Ishikawa (cell line): ENCODE measurements around the gene MS4A7.

Experiments
- CEBPB ChIP-seq: IDR thresholded peaks from 2 replicates; pipeline ENCODE4 v1.6.1; 2012
- CREB1 ChIP-seq: IDR thresholded peaks from 2 replicates; pipeline ENCODE4 v1.6.1; 2012; ENCODE audit warnings: low read depth
- EGR1 ChIP-seq: IDR thresholded peaks from 2 replicates; pipeline ENCODE4 v1.6.1; 2012
- EP300 ChIP-seq: IDR thresholded peaks from 2 replicates; pipeline ENCODE4 v1.6.1; 2012; ENCODE audit warnings: borderline replicate concordance
- FOXM1 ChIP-seq: IDR thresholded peaks from 2 replicates; pipeline ENCODE4 v1.6.1; 2012; ENCODE audit warnings: low read depth, borderline replicate concordance
- MAX ChIP-seq: IDR thresholded peaks from 2 replicates; pipeline ENCODE4 v1.6.1; 2012
- NFIC ChIP-seq: IDR thresholded peaks from 2 replicates; pipeline ENCODE4 v1.6.1; 2012
- RAD21 ChIP-seq: IDR thresholded peaks from 2 replicates; pipeline ENCODE4 v1.6.1; 2012; ENCODE audit warnings: low read depth
- REST ChIP-seq: IDR thresholded peaks from 2 replicates; pipeline ENCODE4 v1.6.1; 2012; ENCODE audit warnings: low read depth, mild to moderate bottlenecking
- TAF1 ChIP-seq: IDR thresholded peaks from 2 replicates; pipeline ENCODE4 v1.6.1; 2012; ENCODE audit warnings: low read depth, mild to moderate bottlenecking
- TCF12 ChIP-seq: IDR thresholded peaks from 2 replicates; pipeline ENCODE4 v1.6.1; 2012; ENCODE audit warnings: low read depth
- TEAD4 ChIP-seq: IDR thresholded peaks from 2 replicates; pipeline ENCODE4 v1.6.1; 2012
- USF1 ChIP-seq: IDR thresholded peaks from 2 replicates; pipeline ENCODE4 v1.6.1; 2012
- YY1 ChIP-seq: IDR thresholded peaks from 2 replicates; pipeline ENCODE4 v1.6.1; 2012; ENCODE audit warnings: low read depth
- ZBTB7A ChIP-seq: IDR thresholded peaks from 2 replicates; pipeline ENCODE4 v1.6.1; 2012; ENCODE audit warnings: low read depth

MS4A7 gene

GRCh38 chr11:60390419-60390818 is 12.1 kb downstream of the MS4A7 start:
- TF ChIP-seq RAD21 (no peak), CEBPB (no peak), TEAD4 (no peak), CREB1 (no peak), EP300 (no peak), EGR1 (no peak), FOXM1 (no peak), NFIC (no peak), REST (no peak), ZBTB7A (no peak), TAF1 (no peak), USF1 (no peak), YY1 (no peak), MAX (no peak)

- TF ChIP-seq NFIC (no peak), EGR1 (no peak), TAF1 (no peak), FOXM1 (no peak), MAX (no peak), TEAD4 (no peak), TCF12 (no peak), CREB1 (no peak), USF1 (no peak), YY1 (no peak), RAD21 (no peak), EP300 (no peak), CEBPB (no peak), ZBTB7A (no peak), REST (no peak)
These were observed 14.0 kb downstream of the MS4A7 start for GRCh38 chr11:60392361-60392760.

- TF ChIP-seq FOXM1 (no peak), CEBPB (no peak), USF1 (no peak), RAD21 (no peak), CREB1 (no peak), EGR1 (no peak), ZBTB7A (no peak), YY1 (no peak), TCF12 (no peak), EP300 (no peak), TAF1 (no peak), TEAD4 (no peak), NFIC (no peak), MAX (no peak), REST (no peak)
These were observed 14.7 kb downstream of the MS4A7 start for GRCh38 chr11:60393016-60393415.
